Measurements from ENCODE around the gene PKP4. TPM values are rescaled to one million over a fixed set of nuclear protein-coding genes. Genes with fewer than 3 reads are reported as not detected.

PKP4 gene
- total RNA-seq, 1 experiment from 2014 or later: 55.2 TPM

- no peak for DNase-seq (ENCODE audit: low read depth, low spot score)
- H4K20me1 ChIP-seq (ENCODE audit: insufficient read depth): no peaks in the 10 kb centered on the region
- H3K36me3 ChIP-seq (ENCODE audit: control insufficient read depth in 1 of 2, insufficient read depth in 2 of 2, low read length in 2 of 2): peaks cover 3 to 6% of the 10 kb centered on the region in 2 experiments; a peak in 1 of 4 replicates
- H3K27me3 ChIP-seq (ENCODE audit: insufficient read depth, low read length): no peaks in the 10 kb centered on the region
- no peak overlapping the region for H2AFZ ChIP-seq (ENCODE audit: low read depth, low read length, poor library complexity, severe bottlenecking)
- no peaks in the 10 kb centered on the region for H3K79me2 ChIP-seq (ENCODE audit: insufficient read depth, low read length)
- no peak overlapping the region for H3K27ac ChIP-seq (ENCODE audit: low read depth, low read length)
- no peak overlapping the region for H3K4me3 ChIP-seq (replicated peaks in 1 of 2; ENCODE audit: low read depth in 1 of 2, low read length in 2 of 2)
- H3K9ac ChIP-seq (ENCODE audit: low read length): no peak overlapping the region
- intact Hi-C loops (cut with micrococcal nuclease): no loop called here
- H3K9me2 ChIP-seq (ENCODE audit: insufficient read depth): no peaks in the 10 kb centered on the region
- no peaks in the 10 kb centered on the region for H3K4me1 ChIP-seq (ENCODE audit: control insufficient read depth in 1 of 2, insufficient read depth in 2 of 2, low read length in 2 of 2)
- ChIA-PET CTCF (no interaction called here), RAD21 (ENCODE audit: low non-redundant PET in 1 of 2, low total read pairs in 2 of 2, uncharacterized antibody in 2 of 2, unreplicated experiment in 2 of 2) (no interaction called here), POLR2A (no interaction called here)
- TF ChIP-seq RAD21 (IDR thresholded peaks at IDR 0.05; ENCODE audit: low read depth): no peak
- TF ChIP-seq POLR2A (IDR thresholded peaks at IDR 0.05; ENCODE audit: borderline replicate concordance, extremely low read depth, insufficient read depth, insufficient read length): no peak
- TF ChIP-seq CBX3 (IDR thresholded peaks at IDR 0.05; ENCODE audit: low read depth): no peak
- no peak for TF ChIP-seq JUND (IDR thresholded peaks at IDR 0.05)
- TF ChIP-seq ELF1 (IDR thresholded peaks at IDR 0.05; ENCODE audit: borderline replicate concordance, low read depth): no peak
- TF ChIP-seq CEBPB (IDR thresholded peaks at IDR 0.05; ENCODE audit: low read depth): no peak
- TF ChIP-seq ZFX (IDR thresholded peaks at IDR 0.05): no peak
- TF ChIP-seq YY1 (IDR thresholded peaks at IDR 0.05; ENCODE audit: extremely low read depth, insufficient replicate concordance, low read depth, low read length): no peak
- TF ChIP-seq ZBTB33 (IDR thresholded peaks at IDR 0.05; ENCODE audit: extremely low read depth, insufficient replicate concordance, low read length): no peak
- no peak for TF ChIP-seq SP1 (IDR thresholded peaks at IDR 0.05; ENCODE audit: low read depth)
- TF ChIP-seq SIN3A (IDR thresholded peaks at IDR 0.05; ENCODE audit: low read depth): no peak
- no peak overlapping the region for H3K4me2 ChIP-seq (ENCODE audit: low read length)
- no TSS peak for BruUV-seq (replicated peaks)
- no peak for ATAC-seq
- H3K9me3 ChIP-seq (ENCODE audit: control insufficient read depth in 1 of 2, insufficient read depth in 1 of 2, low read depth in 1 of 2, low read length in 2 of 2): no peaks in the 10 kb centered on the region
Measured at GRCh38 chr2:158658396-158658795, 201.6 kb downstream of the PKP4 start.

All from HCT116 (cell line).